ENCODE results near the gene ZBTB1. TPM values are rescaled to one million over a fixed set of nuclear protein-coding genes. Genes with fewer than 3 reads are reported as not detected.

The ZBTB1 gene, protein sequence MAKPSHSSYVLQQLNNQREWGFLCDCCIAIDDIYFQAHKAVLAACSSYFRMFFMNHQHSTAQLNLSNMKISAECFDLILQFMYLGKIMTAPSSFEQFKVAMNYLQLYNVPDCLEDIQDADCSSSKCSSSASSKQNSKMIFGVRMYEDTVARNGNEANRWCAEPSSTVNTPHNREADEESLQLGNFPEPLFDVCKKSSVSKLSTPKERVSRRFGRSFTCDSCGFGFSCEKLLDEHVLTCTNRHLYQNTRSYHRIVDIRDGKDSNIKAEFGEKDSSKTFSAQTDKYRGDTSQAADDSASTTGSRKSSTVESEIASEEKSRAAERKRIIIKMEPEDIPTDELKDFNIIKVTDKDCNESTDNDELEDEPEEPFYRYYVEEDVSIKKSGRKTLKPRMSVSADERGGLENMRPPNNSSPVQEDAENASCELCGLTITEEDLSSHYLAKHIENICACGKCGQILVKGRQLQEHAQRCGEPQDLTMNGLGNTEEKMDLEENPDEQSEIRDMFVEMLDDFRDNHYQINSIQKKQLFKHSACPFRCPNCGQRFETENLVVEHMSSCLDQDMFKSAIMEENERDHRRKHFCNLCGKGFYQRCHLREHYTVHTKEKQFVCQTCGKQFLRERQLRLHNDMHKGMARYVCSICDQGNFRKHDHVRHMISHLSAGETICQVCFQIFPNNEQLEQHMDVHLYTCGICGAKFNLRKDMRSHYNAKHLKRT
- total RNA-seq, result 10 to 100 TPM; 53.0 to 69.1 (median 66.9) TPM

DNA sequence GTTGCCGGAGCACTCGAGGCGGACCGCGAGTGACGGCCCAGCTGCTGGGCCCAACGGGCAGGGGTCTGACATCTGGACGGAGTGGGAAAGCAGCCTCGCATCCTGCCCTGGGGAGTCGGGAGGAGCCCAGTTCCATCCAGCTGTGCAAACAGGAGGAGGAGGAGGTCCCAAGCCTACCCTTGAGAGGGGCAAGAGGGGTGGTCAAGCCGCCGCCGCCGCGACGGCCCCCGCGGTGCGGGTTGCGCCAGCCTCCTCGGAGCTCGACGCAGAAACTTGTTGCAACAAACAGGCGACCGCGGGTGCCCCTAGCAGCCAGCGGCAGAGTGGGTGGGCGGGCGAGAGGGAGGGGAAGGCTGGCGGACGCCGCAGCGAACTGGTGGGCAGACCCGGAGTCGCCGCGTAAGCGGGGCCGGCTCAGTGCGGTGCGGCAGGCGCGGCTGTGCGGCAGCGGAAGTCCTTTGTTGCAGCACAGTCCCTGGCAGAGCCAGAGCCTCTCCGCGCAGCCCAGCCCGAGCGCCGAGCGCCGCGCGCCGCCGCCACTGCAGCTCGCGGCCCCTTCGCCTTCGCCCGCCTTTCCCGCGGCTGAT, at the start of gene ZBTB1:
ZBTB1 (plus strand) TSS at position 461 of the 587 bp plus-strand sequence. CDS start 16,735 bp downstream, outside the sequence.
- Histone ChIP-seq H3K4me1 (peaks cover 0 to 22% of the 10 kb centered on the region in 2 donors), H3K36me3 (no peaks in the 10 kb centered on the region), H3K27me3 (no peaks in the 10 kb centered on the region), H3K4me3 (peak within 1 kb of the TSS; percentile 69 to 79 (median 73)), H3K27ac (peak within 1 kb of the TSS; percentile 98 to 99), H3K9me3 (no peaks in the 10 kb centered on the region)
- peak; percentile 71 to 79 for DNase-seq (ENCODE audit: low spot score in 2 of 2)
- TF ChIP-seq CTCF (IDR thresholded peaks at IDR 0.05), result no peak
- TF ChIP-seq POLR2AphosphoS5 (IDR thresholded peaks at IDR 0.05), result peak in 2 of 3 donors; percentile 25 to 29
- peak; percentile 28 for TF ChIP-seq POLR2A (IDR thresholded peaks at IDR 0.05)
- intact Hi-C loops (cut with DNase I; ENCODE audit: low total_unique reads), result loop anchor here (1.0 kb wide), 1 partner anchor 141 kb away; no protein-coding TSS in a partner anchor

- TF ChIP-seq POLR2A (IDR thresholded peaks at IDR 0.05) (no peak), CTCF (IDR thresholded peaks at IDR 0.05) (no peak), POLR2AphosphoS5 (IDR thresholded peaks at IDR 0.05) (no peak)
- Histone ChIP-seq H3K27ac (no peak overlapping the region), H3K4me3 (no peak overlapping the region), H3K9me3 (no peaks in the 10 kb centered on the region), H3K27me3 (no peaks in the 10 kb centered on the region), H3K36me3 (no peaks in the 10 kb centered on the region), H3K4me1 (no peaks in the 10 kb centered on the region)
- intact Hi-C loops (cut with DNase I; ENCODE audit: low total_unique reads), result no loop called here
- no peak for DNase-seq (ENCODE audit: low spot score in 2 of 2)
These were observed 45.0 kb upstream of the ZBTB1 start for GRCh38 chr14:64459405-64460136.

- intact Hi-C loops (cut with DNase I; ENCODE audit: low total_unique reads), result no loop called here
- Histone ChIP-seq H3K4me1 (no peaks in the 10 kb centered on the region), H3K27ac (no peak overlapping the region), H3K9me3 (no peaks in the 10 kb centered on the region), H3K4me3 (no peak overlapping the region), H3K27me3 (no peaks in the 10 kb centered on the region), H3K36me3 (no peaks in the 10 kb centered on the region)
- DNase-seq (ENCODE audit: low spot score in 2 of 2), result no peak
- TF ChIP-seq POLR2A (IDR thresholded peaks at IDR 0.05) (no peak), CTCF (IDR thresholded peaks at IDR 0.05) (no peak), POLR2AphosphoS5 (IDR thresholded peaks at IDR 0.05) (no peak)
These were observed 43.3 kb upstream of the ZBTB1 start for GRCh38 chr14:64461221-64461620.

DNA sequence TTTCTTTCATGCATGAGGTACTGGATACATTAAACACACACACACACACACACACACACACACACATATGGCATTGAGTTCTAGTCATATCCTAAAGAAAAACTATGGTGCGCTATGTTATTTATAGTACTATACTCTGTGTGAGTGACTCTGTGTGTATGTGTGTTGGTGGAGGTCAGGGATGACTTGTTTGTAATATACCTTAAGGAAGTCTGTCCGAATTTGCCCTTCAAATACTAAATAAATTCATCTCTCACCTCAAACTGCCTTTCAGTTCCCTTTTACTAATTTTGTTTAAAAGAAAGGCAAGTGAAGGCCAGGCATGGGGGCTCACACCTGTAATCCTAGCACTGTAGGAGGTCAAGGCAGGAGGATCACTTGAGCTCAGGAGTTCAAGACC, 41.4 kb upstream of the ZBTB1 start:
- H3K9me3 ChIP-seq, result no peaks in the 10 kb centered on the region
- H3K36me3 ChIP-seq, result no peaks in the 10 kb centered on the region
- no peak for TF ChIP-seq POLR2AphosphoS5 (IDR thresholded peaks at IDR 0.05)
- no peak for TF ChIP-seq CTCF (IDR thresholded peaks at IDR 0.05)
- TF ChIP-seq POLR2A (IDR thresholded peaks at IDR 0.05), result no peak
- H3K27me3 ChIP-seq, result no peaks in the 10 kb centered on the region
- no peak for DNase-seq (ENCODE audit: low spot score in 2 of 2)
- H3K4me3 ChIP-seq, result no peak overlapping the region
- H3K27ac ChIP-seq, result no peak overlapping the region
- intact Hi-C loops (cut with DNase I; ENCODE audit: low total_unique reads), result no loop called here
- no peaks in the 10 kb centered on the region for H3K4me1 ChIP-seq

Measured in breast epithelium (tissue), 4 donors.